K562 (cell line): ENCODE measurements around the gene MRPL40. TPM values are rescaled to one million over a fixed set of nuclear protein-coding genes. Genes with fewer than 3 reads are reported as not detected.

Source experiments
- BRD9 ChIP-seq: fragments of 450-650 bp; IDR thresholded peaks from 2 replicates; pipeline ENCODE4 v1.6.1; 2018; ENCODE audit warnings: low read depth; ENCODE audit not compliant: partially characterized antibody
- BRF2 ChIP-seq: IDR thresholded peaks from 3 replicates; pipeline ENCODE4 v1.6.1; 2011; ENCODE audit warnings: borderline replicate concordance, mild to moderate bottlenecking; ENCODE audit not compliant: insufficient read length, insufficient read depth
- CEBPG ChIP-seq, 3 experiments: fragments of 200-800 bp in 1 of 3; sonication (Bioruptor generic) in 1 of 3; sonication (generic) in 1 of 3; formaldehyde crosslinking in 1 of 3; IDR thresholded peaks in 2 of 3; conservative IDR thresholded peaks in 1 of 3; 2 replicates each; pipeline versions ENCODE4 v1.6.1 to v1.8.0; 2016 to 2022; ENCODE audit warnings: missing compliant biosample characterization in 2 of 3, missing genetic modification characterization in 2 of 3, mild to moderate bottlenecking in 1 of 3, missing genetic modification reagents in 1 of 3
- E4F1 ChIP-seq: fragments of 250-450 bp; sonication (Bioruptor Pico); IDR thresholded peaks from 2 replicates; pipeline ENCODE4 v1.5.0; 2021; ENCODE audit warnings: mild to moderate bottlenecking, borderline replicate concordance
- FOXO4 ChIP-seq: fragments of 450-650 bp; formaldehyde crosslinking; IDR thresholded peaks from 2 replicates; pipeline ENCODE4 v1.4.0; 2020; ENCODE audit warnings: mild to moderate bottlenecking, moderate library complexity
- GABPB1 ChIP-seq: sonication (generic); formaldehyde crosslinking; IDR thresholded peaks from 2 replicates; pipeline ENCODE4 v1.8.0; 2022; ENCODE audit warnings: mild to moderate bottlenecking, missing genetic modification reagents
- HDGF ChIP-seq: fragments of 450-650 bp; IDR thresholded peaks from 2 replicates; pipeline ENCODE4 v1.6.1; 2016
- KDM1A ChIP-seq, 2 experiments: fragments of 450-650 bp; IDR thresholded peaks; 2 replicates each; pipeline ENCODE4 v1.6.1; 2016; ENCODE audit warnings: mild to moderate bottlenecking in 2 of 2
- KHSRP ChIP-seq: fragments of 450-650 bp; IDR thresholded peaks from 2 replicates; pipeline ENCODE4 v1.6.1; 2017
- LARP7 ChIP-seq: fragments of 450-650 bp; IDR thresholded peaks from 2 replicates; pipeline ENCODE4 v1.6.1; 2016
- MEF2D ChIP-seq: conservative IDR thresholded peaks from 2 replicates; pipeline ENCODE4 v1.6.1; 2016; ENCODE audit warnings: low read depth, missing genetic modification characterization, missing compliant biosample characterization
- RFX7 ChIP-seq: fragments of 250-450 bp; sonication (Bioruptor Pico); IDR thresholded peaks from 2 replicates; pipeline ENCODE4 v1.5.1; 2021; ENCODE audit warnings: mild to moderate bottlenecking
- SFPQ ChIP-seq: fragments of 200-400 bp; formaldehyde crosslinking; IDR thresholded peaks from 2 replicates; pipeline ENCODE4 v1.6.1; 2017; ENCODE audit warnings: mild to moderate bottlenecking, low read depth, low read length, moderate library complexity
- SRSF9 ChIP-seq: fragments of 200-400 bp; formaldehyde crosslinking; IDR thresholded peaks from 2 replicates; pipeline ENCODE4 v1.6.1; 2017; ENCODE audit warnings: low read depth, low read length, borderline replicate concordance
- USF1 ChIP-seq: sonication (generic); formaldehyde crosslinking; IDR thresholded peaks from 2 replicates; pipeline ENCODE4 v1.9.0; 2022; ENCODE audit warnings: mild to moderate bottlenecking, missing genetic modification reagents
- WHSC1 ChIP-seq: IDR thresholded peaks from one replicate; pipeline ENCODE4 v1.6.1; 2012; ENCODE audit warnings: low read length, control low read depth, inconsistent platforms
- ZBTB17 ChIP-seq: fragments of 450-650 bp; formaldehyde crosslinking; IDR thresholded peaks from 2 replicates; pipeline ENCODE4 v1.4.0; 2020; ENCODE audit warnings: mild to moderate bottlenecking
- ZNF174 ChIP-seq: fragments of 250-450 bp; sonication (Bioruptor Pico); IDR thresholded peaks from 2 replicates; pipeline ENCODE4 v1.4.0; 2020; ENCODE audit warnings: mild to moderate bottlenecking
- ZNF184 ChIP-seq: sonication (generic); formaldehyde crosslinking; IDR thresholded peaks from 2 replicates; pipeline ENCODE4 v1.5.0; 2020; ENCODE audit warnings: missing genetic modification reagents
- ZNF507 ChIP-seq: conservative IDR thresholded peaks from 2 replicates; pipeline ENCODE4 v1.6.1; 2017; ENCODE audit warnings: missing genetic modification characterization, missing compliant biosample characterization
- ZNF561 ChIP-seq: fragments of 450-650 bp; formaldehyde crosslinking; conservative IDR thresholded peaks from 2 replicates; pipeline ENCODE4 v1.4.0; 2020; ENCODE audit warnings: mild to moderate bottlenecking, moderate library complexity
- polyA plus RNA-seq, 8 experiments: library from polyadenylated mRNA; depleted of rRNA in 4 of 8; stranded (reverse) in 5 of 8; unstranded in 3 of 8; fragments of >200 nt; fragmentation: Nextera tagmentation in 2 of 8; fragmentation: Illumina TruSeq in 1 of 8; extraction: Ambion mirVana in 2 of 8; extraction: Trizol in 1 of 8; gene quantifications; 2 replicates each; pipeline versions ENCODE4 v1.2.1 to v1.2.3, GENCODE V29; 2011 to 2014; ENCODE audit warnings: inconsistent platforms in 1 of 8, missing spikeins in 1 of 8
- total RNA-seq, 7 experiments: library from RNA; depleted of rRNA in 6 of 7; stranded (reverse); fragments of >200 nt in 6 of 7; fragmentation: Illumina TruSeq in 2 of 7; extraction: Trizol in 2 of 7; gene quantifications; 2 replicates each; pipeline versions ENCODE4 v1.2.1 to v1.2.3, GENCODE V29; 2011 to 2021; ENCODE audit warnings: low replicate concordance in 1 of 7

Gene MRPL40
- total and polyA plus RNA-seq, 9 of the 15 experiments (the other 6 are each of a cell fraction or from before 2014, with no cell fraction given) = 132 to 652 (median 208) TPM

GRCh38 chr22:19432133-19432851, at the start of gene MRPL40 (continued):
- TF ChIP-seq HDGF (no peak), CEBPG (CRISPR knock-in tag; IDR thresholded peaks at IDR 0.05) (no peak), CEBPG (tag; conservative IDR thresholded peaks at IDR 0.05 in 1 of 2, IDR thresholded peaks at IDR 0.05 in 1 of 2) (no peak; a peak in 1 of 4 replicates), KHSRP (no peak), ZNF561 (CRISPR knock-in tag) (peak; percentile 3), BRF2 (no peak), ZNF507 (tag) (no peak), ZBTB17 (CRISPR knock-in tag) (peak; percentile 93; the same call in 1 of the 2 replicates), FOXO4 (CRISPR knock-in tag) (peak; percentile 85; the same call in 1 of the 2 replicates), E4F1 (CRISPR knock-in tag) (no peak), MEF2D (tag) (peak; percentile 50; the same call in 1 of the 2 replicates), USF1 (no peak), ZNF184 (CRISPR knock-in tag) (no peak), WHSC1 (peak; percentile 91), SRSF9 (no peak), RFX7 (CRISPR knock-in tag) (peak; percentile 85; the same call in 1 of the 2 replicates), BRD9 (no peak), ZNF174 (CRISPR knock-in tag) (peak; percentile 96; the same call in 1 of the 2 replicates), GABPB1 (CRISPR knock-in tag) (no peak), LARP7 (no peak), KDM1A (IDR thresholded peaks at IDR 0.05) (no peak), SFPQ (no peak)
